Measurements from ENCODE around the gene CELF5.
"Not testable (repeated sequence)": the region's sequence is repeated elsewhere in the genome, so short reads cannot be mapped to it uniquely, and the experiment has no call there.

Gene CELF5

DNA sequence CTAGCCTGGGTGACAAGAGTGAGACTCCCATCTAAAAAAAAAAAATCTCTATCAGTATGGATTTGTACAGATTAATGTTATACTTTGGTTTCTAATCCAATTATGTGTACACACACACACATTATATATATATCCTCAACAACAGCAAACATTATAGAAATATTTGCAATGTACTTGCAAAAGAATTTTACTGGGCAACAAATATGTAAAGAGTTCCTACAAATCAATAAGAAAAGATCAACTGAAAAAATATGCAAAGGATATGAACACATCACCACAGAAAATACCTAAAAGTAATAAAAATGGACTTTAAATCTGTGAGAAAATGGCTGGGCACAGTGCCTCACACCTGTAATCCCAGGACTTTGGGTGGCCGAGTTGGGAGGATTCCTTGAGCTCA lies 101.0 kb downstream of the CELF5 start:
- DNase-seq, result no peak

DNA sequence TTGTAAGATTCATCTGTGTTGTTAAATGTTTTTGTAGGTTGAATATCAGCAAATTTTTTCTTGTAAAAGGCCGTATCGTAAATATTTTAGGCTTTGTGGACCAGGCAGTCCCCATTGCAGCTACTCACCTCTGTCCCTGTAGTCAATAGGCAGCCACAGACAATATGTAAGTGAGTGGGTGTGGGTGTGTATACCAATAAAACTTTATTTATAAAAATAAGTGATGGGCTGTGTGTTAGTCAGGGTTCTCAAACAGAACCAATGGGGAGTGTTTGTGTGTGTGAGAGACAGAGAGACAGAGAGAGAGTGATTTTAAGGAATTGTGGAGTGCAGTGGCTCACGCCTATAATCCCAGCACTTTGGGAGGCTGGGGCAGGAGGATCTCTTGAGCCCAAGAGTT lies 104.3 kb downstream of the CELF5 start:
- no peak for DNase-seq

GRCh38 chr19:3330047-3330446 lies 105.6 kb downstream of the CELF5 start:
- DNase-seq, result no peak

GRCh38 chr19:3332232-3332631 lies 107.8 kb downstream of the CELF5 start:
- DNase-seq, result not testable (repeated sequence)

DNA sequence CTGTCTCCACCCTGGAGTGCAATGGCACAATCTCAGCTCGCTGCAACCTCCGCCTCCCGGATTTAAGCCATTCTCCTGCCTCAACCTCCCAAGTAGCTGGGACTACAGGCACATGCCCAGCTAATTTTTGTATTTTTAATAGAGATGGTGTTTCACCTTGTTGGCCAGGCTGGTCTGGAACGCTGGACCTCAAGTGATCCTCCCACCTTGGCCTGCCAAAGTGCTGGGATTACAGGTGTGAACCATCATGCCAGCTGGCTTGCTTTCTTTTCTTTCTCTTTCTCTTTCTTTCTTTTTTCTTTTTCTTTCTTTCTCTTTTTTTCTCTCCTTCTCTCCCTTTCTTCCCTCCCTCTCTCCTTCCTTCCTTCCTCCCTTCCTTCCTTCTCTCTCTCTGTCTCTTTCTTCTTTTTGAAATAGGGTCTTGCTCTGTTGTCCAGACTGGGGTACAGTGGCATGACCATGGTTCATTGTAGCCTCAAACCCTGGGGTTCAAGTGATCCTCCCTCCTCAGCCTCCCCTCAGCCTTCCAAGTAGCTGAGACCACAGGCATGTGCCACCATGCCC lies 108.6 kb downstream of the CELF5 start:
- no peak for DNase-seq

DNA sequence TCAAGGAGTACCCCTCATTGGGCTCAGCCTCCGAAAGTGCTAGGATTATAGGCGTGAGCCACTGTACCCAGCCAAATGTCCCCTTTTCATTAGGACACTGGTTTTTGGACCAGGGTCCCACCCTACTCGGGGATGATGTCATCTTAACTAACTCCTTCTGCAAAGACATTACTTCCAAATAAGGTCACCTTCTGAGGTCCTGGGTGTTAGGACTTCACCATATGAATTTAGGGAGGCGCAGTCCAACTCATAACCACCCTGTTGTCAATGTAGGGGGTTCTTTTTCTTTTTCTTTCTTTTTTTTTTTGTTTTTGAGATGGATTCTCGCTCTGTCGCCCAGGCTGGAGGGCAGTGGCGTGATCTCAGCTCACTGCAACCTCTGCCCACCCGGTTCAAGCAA lies 109.2 kb downstream of the CELF5 start:
- DNase-seq, result no peak

DNA sequence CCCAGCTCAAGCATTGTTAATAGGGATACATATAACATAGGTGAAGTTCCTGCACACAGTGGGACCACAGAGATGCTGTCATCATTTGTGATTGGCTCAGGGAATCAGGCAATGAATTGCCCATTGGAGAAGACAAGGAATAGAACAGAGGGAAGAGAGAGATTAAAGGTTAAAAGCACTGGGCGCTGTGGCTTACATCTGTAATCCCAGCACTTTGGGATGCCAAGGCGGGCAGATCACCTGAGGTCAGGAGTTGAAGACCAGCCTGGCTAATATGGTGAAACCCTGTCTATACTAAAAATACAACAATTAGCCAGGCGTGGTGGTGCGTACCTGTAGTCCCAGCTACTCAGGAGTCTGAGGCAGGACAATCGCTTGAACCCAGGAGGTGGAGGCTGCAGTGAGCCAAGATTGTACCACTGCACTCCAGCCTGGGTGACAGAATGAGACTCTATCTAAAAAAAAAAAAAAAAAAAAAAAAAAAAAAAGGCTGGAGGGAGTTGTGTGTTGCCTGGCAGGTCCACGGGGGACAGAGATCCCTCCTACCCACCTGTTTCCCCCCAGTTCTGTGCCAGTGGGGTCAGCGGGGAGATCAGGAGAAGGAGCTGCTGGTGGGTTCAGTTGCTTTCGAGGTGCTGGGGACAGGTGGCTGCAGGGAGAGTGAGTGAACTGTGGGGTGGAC lies 110.4 kb downstream of the CELF5 start:
- not testable (repeated sequence) for DNase-seq

- no peak for DNase-seq
Observed at GRCh38 chr19:3335431-3336350, 111.2 kb downstream of the CELF5 start.

- DNase-seq, result no peak
Observed at GRCh38 chr19:3336351-3336679, 111.9 kb downstream of the CELF5 start.

GRCh38 chr19:3336680-3337523 lies 112.4 kb downstream of the CELF5 start:
- no peak for DNase-seq

- DNase-seq, result peak; percentile 73 to 77
Observed at GRCh38 chr19:3338541-3339181, 114.2 kb downstream of the CELF5 start.

DNA sequence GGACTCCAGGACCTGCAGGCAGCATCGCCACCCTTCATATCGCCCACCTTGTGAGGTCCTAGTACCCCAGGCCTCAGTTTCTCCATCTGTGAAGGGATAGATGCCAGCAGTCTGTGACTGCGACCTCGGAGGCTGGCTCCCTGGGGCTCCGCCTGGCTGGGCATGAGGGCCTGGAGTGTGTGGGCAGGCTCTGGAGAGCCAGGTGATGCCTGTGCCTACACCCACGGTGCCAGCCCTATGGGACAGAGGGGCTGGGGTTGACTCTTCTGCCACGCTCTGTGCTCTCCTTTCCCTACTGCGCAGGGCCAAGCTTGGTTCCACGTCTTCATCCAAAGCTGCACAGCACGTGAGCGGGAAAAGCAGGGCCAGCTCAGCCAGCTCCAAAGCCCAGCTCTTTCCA lies 115.9 kb downstream of the CELF5 start:
- DNase-seq, result no peak

- DNase-seq, result no peak
Observed at GRCh38 chr19:3342246-3342645, 117.8 kb downstream of the CELF5 start.

DNA sequence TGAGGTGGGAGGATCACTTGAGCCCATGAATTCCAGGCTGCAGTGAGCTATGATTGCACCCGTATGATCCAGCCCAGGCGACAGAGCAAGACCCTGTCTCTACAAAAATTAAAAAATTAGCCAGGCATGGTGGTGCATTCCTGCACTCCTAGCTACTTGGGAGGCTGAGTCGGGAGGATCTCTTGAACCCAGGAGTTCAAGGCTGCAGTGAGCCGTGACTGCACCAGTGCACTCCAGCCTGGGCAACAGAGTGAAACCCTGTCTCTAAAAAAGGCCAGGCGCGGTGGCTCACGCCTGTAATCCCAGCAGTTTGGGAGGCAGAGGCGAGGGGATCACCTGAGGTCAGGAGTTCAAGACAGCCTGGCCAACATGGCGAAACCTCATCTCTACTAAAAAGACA lies 118.5 kb downstream of the CELF5 start:
- not testable (repeated sequence) for DNase-seq

- peak; percentile 66 to 68 for DNase-seq
Observed at GRCh38 chr19:3343619-3344502, 119.4 kb downstream of the CELF5 start.

DNA sequence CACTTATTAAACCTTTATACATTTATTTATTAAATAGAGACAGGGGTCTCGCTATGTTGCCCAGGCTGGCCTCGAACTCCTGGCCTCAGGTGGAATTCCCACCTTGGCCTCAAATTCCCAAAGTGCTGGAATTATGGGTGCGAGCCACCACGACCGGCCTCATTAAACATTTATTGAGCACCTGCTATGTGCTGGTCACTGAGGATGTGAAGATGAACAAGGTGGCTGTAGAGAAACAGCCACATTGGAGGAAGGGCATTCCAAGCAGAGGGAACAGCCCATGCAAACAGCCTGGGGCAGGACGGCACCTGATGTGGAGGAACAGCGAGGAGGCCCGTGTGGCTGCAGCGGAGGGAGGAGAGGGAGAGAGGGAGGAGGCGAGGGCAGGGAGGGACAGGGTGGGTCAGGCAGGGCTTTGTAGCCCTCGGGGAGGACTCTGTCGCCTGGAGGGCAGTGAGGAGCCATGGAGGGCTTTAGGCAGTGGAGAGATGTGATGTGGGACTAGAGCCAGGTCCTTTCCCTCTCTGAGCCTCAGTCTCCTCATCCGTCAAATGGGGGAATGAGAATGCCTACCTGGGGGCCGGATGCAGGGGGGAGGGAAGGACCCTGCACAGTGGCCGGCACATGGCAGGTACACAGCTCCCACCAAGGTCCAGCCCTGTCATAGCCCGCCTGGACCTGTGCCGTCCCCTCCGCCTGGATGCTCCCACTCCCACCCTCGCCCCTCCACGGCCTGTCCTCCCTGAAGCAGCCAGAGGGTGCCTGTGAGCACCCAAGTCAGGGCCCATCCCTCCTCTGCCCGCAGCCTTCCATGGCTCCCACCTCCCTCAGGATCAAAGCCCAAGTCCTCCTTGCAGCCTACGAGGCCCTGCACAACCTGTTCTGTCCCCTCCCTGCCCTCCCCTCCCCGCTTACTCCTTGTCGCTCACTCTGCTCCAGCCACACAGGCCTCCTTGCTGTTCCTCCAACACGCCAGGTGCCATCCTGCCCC lies 120.4 kb downstream of the CELF5 start:
- DNase-seq, result no peak

DNA sequence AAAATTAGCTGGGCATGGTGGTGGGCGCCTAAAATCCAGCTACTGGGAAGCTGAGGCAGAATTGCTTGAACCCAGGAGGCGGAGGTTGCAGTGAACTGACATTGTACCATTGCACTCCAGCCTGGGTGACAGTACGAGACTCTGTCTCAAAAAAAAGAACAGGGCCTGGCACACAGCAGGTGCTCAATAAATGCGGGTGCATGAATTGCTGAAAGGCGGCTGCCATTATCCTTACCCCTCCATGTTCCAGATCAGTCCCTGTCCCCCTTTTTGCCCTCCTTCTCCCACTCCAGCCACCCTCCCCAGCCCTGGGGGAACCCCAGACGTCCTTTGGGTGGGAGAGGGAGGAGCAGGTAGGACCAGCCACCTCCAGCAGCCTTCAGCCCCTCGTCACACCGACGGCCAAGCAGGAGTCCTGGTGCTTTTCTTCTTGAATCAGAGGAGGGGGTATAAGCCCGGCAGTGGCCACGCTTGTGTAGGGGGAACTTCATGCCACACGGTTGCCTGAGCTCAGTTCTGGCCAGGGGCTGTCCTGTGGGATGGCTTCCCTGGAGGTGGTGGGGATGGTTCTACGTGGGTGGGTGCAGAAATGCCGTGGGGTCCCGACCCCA lies 121.5 kb downstream of the CELF5 start:
- no peak for DNase-seq
